Fibroblast of pulmonary artery (primary cell): Measurements from ENCODE around the gene GSC.
"Not testable (repeated sequence)": the region's sequence is repeated elsewhere in the genome, so short reads cannot be mapped to it uniquely, and the experiment has no call there.

Experiments used
- DNase-seq: peaks from one replicate; pipeline ENCODE4 v3.0.0-alpha.2; 2010; ENCODE audit warnings: low read depth
- H3K4me3 ChIP-seq: replicated peaks from 2 replicates; pipeline ENCODE4 v1.5.1; 2011; ENCODE audit warnings: low read depth, mild to moderate bottlenecking, control low read depth, low read length, moderate library complexity
- CTCF ChIP-seq: IDR thresholded peaks from 2 replicates; pipeline ENCODE4 v1.5.1; 2011; ENCODE audit warnings: mild to moderate bottlenecking, control low read depth, low read length, inconsistent platforms; ENCODE audit errors: missing control alignments

Gene GSC

GRCh38 chr14:94752591-94753436 lies 17.1 kb downstream of the GSC start:
- no peak for DNase-seq
- no peak overlapping the region for H3K4me3 ChIP-seq
- TF ChIP-seq CTCF, result no peak

DNA sequence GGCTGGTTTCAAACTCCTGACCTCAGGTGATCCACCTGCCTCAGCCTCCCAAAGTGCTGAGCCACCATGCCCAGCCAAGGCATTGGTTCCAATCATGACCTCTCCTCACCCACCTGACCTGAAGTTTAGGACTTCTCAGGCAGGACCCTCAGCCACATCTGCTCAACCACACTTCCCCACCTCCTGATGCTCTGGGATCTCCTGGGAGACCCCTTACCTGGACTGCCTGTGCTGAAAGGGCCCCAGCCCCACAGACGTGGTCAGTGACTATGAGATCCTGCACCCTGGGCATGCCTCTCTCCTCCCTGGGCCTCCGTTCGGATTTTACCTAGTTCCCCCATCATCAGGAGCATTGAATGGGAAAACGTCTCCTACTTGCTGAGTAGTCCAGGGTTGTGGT lies 18.0 kb downstream of the GSC start:
- no peak for DNase-seq
- no peak for TF ChIP-seq CTCF
- H3K4me3 ChIP-seq, result no peak overlapping the region

DNA sequence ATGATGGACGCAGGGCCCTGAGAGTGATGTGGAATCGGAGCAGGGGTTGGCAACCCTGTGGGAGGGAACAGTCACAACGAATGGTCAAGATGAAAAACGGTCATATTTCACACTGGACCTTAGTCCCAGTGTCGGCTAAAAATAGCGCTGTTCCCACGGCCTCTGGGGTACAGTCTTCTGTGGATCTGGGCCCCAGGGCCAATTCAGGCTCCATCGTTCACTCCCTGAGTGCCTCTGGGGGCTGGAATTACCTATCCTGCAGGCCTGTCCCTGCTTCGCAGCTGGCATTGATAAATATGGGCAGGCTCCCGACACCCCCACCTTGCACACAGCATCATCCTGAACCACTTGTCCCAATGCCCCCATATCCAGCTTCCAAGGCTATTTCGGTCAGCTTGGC lies 18.6 kb downstream of the GSC start:
- no peak for DNase-seq
- no peak for TF ChIP-seq CTCF
- no peak overlapping the region for H3K4me3 ChIP-seq

DNA sequence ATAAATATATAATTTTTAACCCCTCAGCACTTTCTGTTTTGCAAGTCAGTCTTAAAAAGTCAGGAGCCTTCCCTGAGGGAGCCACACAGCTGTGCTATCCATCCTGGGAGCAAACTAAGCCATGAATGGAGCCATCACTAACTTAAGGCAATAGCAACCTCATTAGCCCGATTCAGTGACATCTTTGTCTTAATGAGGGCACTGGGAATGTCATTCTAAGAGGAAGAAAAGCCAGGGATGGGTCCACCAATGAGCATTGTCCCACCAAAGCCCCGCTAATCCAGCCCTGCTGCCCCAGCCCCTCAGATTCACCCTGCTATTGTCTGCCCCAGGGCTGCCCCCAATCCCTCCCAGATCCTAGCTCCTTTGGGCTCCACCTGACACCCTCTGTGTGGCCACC lies 19.5 kb downstream of the GSC start:
- no peak for DNase-seq
- H3K4me3 ChIP-seq, result no peak overlapping the region
- TF ChIP-seq CTCF, result no peak

DNA sequence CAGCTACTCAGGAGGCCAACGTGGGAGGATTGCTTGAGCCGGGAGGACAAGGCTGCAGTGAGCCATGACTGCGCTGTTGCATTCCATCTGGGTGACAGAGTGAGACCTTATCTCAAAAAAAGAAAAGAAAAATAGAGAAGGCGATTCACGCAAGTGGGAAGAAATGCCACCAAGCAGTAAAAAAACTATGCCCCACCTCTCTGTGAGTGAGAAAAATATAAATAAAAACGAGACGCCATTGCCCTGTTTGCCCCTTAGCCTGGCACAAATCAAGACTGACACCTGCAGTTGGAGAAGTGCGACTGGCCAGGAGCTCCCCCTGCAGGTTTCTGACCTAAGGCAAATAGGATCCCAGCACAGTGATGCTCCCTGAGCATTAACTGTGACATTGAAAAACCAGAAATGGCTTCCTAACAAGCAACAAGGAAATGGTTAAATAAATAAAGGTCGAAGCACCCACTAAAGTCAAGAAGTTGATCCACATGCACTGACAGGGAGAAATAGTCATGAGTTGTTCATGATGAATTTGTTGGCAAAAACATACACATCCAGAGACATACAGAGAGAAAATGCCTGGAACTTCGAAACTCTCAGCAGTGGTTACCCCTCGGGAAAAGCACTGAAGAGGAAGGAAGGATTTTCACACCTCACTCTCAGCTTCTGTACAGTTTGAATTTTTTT lies 21.1 kb downstream of the GSC start:
- TF ChIP-seq CTCF, result peak; percentile 55
- H3K4me3 ChIP-seq, result no peak overlapping the region
- DNase-seq, result no peak

DNA sequence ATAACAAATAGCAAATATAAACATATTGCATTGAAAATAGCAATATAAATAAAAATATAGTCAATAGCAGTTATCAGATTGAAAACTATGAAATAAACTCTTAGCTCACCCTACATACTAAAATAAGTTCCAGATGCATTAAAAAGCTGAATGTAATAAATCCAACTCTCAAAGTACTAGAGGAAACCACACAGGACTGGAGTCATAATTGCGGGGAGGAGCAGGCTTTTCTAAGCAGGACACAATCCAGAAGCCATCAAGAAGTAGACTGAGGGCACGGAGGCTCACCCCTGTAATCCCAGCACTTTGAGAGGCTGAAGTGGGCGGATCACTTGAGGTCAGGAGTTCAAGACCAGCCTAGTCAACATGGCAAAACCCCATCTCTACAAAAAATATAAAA lies 22.2 kb downstream of the GSC start:
- no peak for DNase-seq
- no peak for TF ChIP-seq CTCF
- no peak overlapping the region for H3K4me3 ChIP-seq

DNA sequence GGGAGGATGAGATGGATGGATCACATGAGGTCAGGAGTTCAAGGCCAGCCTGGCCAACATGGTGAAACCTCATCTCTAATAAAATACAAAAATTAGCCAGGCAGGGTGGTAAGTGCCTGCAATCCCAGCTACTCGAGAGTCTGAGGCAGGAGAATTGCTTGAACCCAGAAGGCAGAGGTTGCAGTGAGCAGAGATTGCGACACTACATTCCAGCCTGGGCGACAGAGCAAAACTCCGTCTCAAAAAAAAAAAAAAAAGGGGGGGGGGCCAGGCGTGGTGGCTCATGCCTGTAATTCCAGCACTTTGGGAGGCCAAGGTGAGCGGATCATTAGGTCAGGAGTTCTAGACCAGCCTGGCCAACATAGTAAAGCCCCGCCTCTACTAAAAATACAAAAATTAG lies 22.8 kb downstream of the GSC start:
- DNase-seq, H3K4me3 ChIP-seq: not testable (repeated sequence)
